Stimulated activated CD8-positive, alpha-beta memory T cell treated with anti-CD3 and anti-CD28 coated beads, Interleukin-15, amount 100 ng/mL, for 24 hours (primary cell): ENCODE measurements around the gene SPOCK1.

Source experiments
- DNase-seq: peaks from one replicate; pipeline ENCODE4 v3.0.0-alpha.2; 2020; ENCODE audit warnings: low read depth

The SPOCK1 gene

DNA sequence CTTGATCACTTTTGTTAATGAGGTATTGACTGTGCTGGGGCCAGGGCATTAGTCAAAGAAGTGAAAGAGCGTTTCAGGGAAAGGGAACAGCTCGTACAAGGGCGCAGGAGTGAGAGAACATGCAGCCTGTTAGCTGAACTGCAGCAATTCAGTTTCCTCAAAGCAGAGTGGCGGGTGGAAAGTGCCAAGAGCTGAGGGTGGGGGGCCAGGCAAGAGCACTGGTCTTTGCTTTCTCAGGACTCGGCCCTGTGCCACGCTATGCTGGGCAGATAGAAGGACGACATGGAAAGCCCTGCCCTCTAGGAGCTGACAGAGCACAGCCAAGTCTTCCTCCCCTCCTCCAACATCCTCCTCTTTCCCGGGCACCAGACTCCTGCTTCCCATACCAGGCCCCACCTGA lies 304.8 kb downstream of the SPOCK1 start:
- DNase-seq: no peak

DNA sequence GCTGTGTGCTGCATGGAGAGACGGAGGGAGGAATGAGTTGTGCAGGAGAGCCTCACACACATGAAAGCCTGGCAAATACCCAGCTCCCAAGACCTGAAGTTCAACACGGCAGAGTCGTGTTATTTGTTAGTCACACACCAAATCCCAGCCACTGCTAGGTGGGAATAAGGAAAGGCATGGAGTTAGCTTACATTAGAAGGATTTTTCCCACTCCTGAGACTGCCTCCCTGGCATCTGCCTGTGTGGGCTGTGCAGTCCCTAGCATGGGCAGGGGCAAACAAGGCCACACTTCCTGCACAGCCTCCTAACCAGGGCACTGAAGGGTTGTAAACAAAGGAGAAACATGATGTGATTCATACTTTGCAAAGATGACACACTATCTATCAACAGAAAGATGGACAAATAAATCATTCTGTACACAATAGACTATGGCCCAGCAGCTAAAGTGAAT lies 306.8 kb downstream of the SPOCK1 start:
- DNase-seq: no peak

- DNase-seq: no peak
Observed at GRCh38 chr5:137191179-137191578, 307.9 kb downstream of the SPOCK1 start.

DNA sequence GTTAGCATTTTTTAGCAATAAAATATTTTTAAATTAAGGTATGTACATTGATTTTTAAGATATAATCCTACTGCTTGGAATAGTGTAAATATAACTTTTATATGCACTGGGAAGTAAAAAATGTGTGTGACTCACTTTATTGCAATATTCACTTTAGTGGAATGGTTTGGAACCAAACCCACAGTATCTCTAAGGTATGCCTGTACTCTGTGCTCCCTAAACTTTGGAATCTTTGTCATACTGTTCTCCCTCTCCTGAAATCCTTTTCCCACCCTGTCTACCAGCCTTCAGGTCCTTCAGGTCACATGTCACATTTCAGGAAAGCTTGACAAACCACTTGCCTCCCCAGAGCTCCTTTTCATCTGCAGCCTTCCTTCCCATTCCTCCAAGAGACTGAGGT lies 308.7 kb downstream of the SPOCK1 start:
- DNase-seq: no peak

- DNase-seq: no peak
Observed at GRCh38 chr5:137190031-137190430, 309.1 kb downstream of the SPOCK1 start.

- DNase-seq: no peak
Observed at GRCh38 chr5:137188566-137188965, 310.6 kb downstream of the SPOCK1 start.

- no peak for DNase-seq
Observed at GRCh38 chr5:137186759-137187461, 312.2 kb downstream of the SPOCK1 start.

DNA sequence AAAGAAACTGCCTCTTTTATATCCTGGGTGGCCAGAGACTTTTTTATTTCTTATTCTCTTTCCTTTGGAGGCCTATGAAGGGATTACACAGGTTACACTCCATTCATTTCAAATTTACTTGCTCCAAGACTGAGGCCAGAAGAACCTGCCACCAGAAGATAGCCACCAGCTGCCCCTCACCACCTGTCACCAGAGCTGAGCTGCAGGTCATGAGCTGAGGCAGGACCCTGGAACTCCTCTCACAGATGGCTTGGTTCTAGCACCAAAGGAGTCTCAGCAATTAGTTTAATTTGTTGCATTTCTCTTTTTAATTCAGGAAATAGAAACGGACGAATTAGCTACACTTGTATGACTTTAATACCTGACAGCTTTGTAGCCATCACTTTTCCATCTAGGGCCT lies 313.9 kb downstream of the SPOCK1 start:
- no peak for DNase-seq

GRCh38 chr5:137184734-137185133 lies 314.4 kb downstream of the SPOCK1 start:
- no peak for DNase-seq

- DNase-seq: no peak
Observed at GRCh38 chr5:137182576-137182975, 316.6 kb downstream of the SPOCK1 start.

- no peak for DNase-seq
Observed at GRCh38 chr5:137181667-137182066, 317.5 kb downstream of the SPOCK1 start.

DNA sequence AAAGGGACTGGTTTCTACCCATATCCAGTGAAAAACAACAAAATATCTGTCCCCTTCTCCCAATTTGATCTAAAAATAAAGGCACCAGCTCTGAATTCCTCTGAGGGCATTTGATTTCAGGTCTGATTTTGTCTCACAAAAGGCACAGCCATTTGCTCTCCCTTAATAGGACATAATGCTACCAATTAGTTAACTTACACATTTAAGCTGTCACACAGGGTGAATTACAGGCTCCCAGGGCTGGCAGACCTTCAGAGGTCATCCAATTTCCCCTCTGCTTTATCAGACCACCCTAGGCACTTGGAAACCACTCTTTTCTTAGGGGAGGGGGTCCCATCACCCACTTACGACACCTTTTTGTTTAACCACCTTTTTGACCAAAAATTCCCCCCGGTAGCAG lies 319.9 kb downstream of the SPOCK1 start:
- DNase-seq: no peak

DNA sequence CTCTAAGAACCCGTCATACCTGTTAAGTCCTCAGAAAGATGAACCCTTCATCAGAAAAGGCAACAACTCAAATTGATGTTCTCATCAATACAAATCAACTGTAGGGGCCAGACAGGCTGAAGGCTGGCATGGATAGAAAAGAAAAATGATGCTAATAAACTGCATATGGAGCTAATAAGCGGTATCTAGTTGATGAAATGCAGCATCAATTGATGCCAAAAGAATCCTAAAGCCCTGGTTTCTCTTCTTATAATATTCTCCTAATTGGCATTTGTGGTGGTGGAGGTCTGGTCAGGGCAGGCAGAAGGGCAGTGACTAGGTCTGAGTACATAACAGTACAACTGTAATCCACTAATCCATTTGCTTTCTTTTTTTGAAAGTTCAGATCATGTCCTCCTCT lies 322.5 kb downstream of the SPOCK1 start:
- no peak for DNase-seq

GRCh38 chr5:137176126-137176525 lies 323.0 kb downstream of the SPOCK1 start:
- no peak for DNase-seq

DNA sequence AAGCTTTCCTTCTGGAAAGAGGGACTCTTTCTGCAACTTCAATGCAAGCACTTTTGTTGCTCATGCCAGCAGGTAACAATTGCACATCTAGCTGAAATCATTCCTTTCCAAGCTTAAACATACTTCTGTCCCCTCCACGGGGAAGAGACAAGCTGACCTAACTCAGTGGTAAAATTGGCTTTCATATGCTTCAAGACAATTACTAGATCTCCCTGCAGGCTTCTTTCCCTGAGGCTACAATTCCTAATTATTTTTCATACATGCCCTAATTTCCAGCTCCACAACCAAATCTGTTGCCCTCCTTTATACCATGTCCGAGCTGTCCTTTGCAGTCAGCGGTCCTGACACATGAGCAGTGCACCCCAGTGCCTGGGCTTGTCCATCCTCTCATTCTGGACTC lies 324.9 kb downstream of the SPOCK1 start:
- no peak for DNase-seq

- no peak for DNase-seq
Observed at GRCh38 chr5:137172258-137172657, 326.9 kb downstream of the SPOCK1 start.

- no peak for DNase-seq
Observed at GRCh38 chr5:137167187-137167586, 331.9 kb downstream of the SPOCK1 start.

GRCh38 chr5:137164961-137165360 lies 334.2 kb downstream of the SPOCK1 start:
- no peak for DNase-seq

- no peak for DNase-seq
Observed at GRCh38 chr5:137164536-137164935, 334.6 kb downstream of the SPOCK1 start.

DNA sequence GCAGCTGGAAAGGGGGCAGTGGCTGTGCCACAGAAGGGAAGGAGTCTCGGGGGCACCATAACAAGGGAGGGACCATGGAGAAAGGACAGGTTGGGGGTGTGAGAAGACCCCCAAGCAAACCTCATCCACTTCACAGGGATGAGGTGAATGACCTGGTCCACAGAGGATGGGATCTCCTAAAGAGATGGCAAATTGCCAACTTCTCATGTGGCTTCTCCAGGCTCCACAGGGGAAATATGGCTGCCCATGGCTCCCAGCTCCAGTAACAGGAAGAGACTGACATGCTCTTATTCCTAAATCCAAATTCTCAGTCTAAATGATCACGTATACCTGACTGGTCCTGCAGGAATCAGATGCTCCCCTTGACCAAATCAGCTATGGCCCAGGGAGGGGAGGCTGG lies 340.4 kb downstream of the SPOCK1 start:
- no peak for DNase-seq

GRCh38 chr5:137156180-137156579 lies 342.9 kb downstream of the SPOCK1 start:
- DNase-seq: no peak

GRCh38 chr5:137155261-137156000 lies 343.7 kb downstream of the SPOCK1 start:
- DNase-seq: no peak

- no peak for DNase-seq
Observed at GRCh38 chr5:137152616-137153015, 346.5 kb downstream of the SPOCK1 start.

- no peak for DNase-seq
Observed at GRCh38 chr5:137148655-137149054, 350.5 kb downstream of the SPOCK1 start.
